Mucosa of gallbladder (tissue), 1 donor: ENCODE measurements around the gene PBX1. TPM values are rescaled to one million over a fixed set of nuclear protein-coding genes. Genes with fewer than 3 reads are reported as not detected.
"Not testable (repeated sequence)": the region's sequence is repeated elsewhere in the genome, so short reads cannot be mapped to it uniquely, and the experiment has no call there.

Source experiments
- DNase-seq: peaks from one replicate; pipeline ENCODE4 v3.0.0-alpha.2; 2020; ENCODE audit warnings: low spot score
- total RNA-seq: library from RNA; stranded (reverse); gene quantifications from one replicate; pipeline ENCODE4 v1.2.1, GENCODE V29; 2021
- donor health status: DM: no; HTN: no; CAD: no.

The PBX1 gene
- total RNA-seq, 1 donor from 2014 or later = 175 TPM

DNA sequence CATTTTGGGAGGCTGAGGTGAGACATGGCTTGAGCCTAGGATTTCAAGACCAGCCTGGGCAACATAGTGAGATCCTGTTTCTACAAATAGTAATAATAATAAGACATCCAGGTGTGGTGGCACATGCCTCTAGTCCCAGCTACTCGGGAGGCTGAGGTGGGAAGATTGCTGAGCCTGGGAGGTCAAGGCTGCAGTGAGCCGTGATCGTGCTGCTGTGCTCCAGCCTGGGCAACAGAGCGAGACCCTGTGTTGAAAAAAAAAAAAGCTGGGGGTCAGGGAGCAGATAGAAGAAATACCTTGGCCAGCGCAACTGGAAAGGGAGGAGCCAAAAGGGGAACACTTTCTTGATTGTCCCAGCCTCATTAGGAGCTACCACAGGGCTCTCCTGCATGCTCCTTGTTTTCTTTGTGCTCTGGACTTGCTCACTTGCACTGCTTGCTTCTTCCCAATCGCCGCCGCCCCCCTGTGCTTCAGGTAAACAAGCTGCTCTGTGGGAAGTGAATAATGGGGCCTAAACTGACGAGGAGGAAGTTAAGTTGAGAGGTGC, 31.1 kb downstream of the PBX1 start:
- DNase-seq = no peak

DNA sequence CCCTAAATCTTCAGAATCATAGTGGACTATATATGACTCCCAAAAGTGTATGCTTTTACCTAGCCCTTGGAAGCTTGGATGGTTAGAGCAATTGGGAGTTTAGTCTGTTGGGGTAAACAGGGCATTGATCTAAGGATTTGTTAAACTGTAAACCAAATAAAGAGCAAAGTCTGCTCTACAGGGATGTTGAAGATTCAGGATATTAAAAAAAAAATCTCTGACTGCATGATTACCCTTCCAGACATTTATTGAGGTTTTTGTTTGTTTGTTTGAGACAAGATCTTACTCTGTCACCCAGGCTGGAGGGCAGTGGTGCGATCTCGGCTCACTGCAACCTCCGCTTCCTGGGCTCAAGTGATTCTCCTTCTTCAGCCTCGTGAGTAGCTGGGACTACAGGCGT, 31.6 kb downstream of the PBX1 start:
- DNase-seq = no peak

DNA sequence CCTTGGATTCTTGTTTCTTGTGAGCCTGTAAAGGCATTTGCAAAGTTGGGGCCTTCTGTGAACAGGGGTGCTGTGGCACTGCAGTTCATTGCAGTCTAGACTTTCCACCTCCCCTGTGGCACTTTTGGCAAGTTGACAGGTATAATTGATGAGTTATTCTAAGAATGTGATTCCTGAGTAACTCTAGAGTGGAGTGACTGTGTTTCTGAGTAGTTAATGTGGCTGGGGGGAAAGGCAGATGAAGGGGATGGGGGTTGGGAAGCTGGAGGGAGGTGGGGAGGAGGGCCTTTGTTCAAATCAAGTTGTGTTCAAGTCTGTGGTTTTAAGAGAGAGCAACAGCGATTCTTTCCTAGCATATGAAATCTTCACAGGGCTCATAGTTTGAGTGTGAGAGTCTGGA, 32.9 kb downstream of the PBX1 start:
- no peak for DNase-seq

DNA sequence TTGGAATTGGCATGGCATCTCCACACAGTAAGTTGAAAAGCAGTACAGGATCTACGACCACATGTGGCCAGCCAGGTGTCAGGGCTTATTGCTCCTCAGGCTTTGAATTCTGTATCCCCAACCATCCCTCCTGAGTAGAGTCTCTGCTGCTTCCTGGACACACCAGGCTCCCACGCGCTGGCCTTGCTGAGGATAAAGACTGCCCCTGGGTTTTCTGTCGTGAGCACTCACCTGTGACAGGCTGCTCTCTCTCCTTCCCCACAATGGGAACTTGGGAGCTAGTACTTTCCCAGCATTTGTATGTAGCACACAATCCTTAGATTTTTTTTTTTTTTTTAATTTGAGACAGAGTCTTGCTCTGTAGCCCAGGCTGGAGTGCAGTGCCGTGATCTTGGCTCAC, 33.6 kb downstream of the PBX1 start:
- no peak for DNase-seq

DNA sequence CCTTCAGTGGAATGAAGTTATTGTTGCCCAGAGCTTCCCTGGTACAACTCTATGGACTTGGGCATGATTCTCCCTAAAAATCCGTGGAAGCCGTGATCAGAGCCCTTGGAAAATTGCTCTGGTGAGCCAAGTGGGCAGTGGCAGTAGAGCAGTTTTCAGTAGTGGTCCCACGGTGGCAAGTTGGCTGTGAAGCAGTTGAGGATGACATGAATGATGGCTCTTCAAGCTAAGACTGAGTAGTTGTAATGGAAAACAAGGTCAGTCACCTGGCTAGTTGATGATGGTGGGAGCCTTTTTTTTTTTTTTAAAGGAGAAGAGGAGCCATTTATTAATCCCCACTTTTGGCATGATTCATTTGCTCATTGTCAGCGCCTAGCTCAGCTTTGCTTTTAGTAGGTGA, 36.2 kb downstream of the PBX1 start:
- DNase-seq = no peak

DNA sequence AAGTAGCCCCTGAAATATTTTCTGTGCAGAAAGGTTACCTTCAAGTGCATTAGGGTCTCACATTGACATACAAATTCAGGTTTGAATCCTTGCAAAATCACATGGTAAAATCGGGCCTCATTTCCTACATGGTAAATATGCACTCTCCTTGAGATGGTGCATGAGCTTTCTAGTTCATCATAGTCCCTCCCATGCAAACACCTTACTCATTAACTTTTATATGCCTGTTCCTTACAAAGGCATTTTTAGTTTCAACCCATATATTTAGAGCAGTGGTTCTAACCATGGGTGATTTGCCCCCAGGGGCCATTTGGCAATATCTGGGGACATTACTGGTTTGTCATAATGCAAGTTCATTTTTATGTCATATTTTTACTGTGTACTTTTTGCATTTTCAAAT, 37.2 kb downstream of the PBX1 start:
- DNase-seq = no peak

DNA sequence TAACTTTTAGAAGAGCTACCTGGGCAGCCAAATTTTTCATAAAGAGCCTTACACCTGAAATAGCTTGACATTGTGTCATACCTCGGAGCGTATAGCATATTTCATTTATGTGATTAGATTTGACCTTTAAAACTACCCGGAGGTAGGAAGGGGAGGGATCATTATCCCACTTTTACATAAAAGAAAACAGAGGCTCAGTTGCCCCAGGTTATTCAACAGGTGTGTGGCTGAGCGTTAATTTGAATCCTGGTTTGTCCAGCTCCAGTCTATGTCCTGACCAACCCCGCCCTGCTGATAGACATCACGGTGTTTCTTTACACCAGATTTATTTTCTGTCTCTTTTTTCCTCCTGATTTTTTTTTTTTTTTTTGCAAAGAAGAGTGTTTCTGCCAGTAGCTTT, 39.7 kb downstream of the PBX1 start:
- DNase-seq = no peak

DNA sequence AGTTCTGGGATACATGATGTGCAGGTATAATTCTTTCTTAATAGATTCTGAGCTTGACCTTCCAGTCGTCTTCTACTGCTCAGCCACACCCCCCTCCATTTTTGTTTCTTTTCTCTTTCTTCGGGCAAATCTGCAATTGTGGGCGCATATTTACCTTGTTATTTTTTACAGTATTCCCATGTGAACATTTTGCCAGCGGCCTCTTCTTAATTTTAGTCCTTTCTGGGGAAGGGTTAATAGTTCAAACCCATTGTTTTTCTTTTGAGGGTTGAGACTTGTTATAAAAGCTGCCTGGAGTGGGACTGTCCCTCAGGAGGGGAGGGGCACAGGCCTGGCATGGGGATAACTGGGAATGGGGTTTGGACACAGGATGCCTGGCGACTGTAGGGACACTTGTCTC, 40.3 kb downstream of the PBX1 start:
- no peak for DNase-seq

DNA sequence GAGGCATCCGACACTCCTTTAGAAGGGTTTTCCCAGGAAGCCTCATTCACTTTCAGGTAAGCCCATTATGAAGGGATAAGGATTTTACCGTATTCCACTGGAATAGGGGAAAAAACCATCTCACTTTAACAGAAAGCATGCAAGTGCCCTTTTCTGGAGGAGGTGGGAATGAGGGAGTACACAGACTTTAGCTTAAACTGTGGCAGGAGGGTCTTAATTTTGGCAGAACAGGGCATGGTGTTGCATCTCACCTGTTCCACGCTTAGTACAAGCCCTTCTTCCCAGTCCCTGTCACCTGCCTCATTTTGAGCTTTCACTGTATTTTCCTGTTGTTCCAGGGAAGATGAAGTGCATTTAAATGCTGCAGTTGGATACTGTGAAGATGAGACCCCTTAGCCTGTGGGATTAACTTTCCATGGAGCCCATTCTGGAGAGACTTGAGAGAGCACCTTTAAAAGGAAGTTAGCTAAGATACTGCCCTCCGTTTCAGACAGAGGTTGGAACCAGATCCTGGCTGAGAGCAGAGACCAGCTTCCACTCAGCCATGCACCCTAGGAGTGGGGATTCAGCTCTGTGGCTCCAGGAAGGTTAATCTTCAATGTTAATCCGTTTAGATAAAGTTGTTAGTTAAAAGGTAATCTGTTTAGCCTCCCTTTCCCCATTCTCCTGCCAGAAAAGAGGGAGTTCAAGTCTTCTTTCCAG, 42.6 kb downstream of the PBX1 start:
- DNase-seq = no peak

DNA sequence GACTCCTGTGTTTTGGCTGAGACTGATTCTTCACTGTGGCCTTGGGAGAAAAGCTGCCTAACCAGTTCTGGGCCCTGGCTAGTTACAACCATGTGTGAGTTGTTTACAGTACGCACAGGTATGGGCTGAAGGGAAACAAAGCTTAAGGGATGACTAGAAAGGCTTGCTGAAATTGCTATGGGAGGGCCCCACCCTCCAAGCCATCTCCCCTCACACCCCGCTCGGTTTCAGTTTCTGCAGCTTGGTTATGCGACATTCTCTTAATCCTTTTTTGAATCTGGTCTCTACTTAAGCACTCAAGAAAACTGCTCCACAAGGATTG, 43.1 kb downstream of the PBX1 start:
- DNase-seq = peak; percentile 84

DNA sequence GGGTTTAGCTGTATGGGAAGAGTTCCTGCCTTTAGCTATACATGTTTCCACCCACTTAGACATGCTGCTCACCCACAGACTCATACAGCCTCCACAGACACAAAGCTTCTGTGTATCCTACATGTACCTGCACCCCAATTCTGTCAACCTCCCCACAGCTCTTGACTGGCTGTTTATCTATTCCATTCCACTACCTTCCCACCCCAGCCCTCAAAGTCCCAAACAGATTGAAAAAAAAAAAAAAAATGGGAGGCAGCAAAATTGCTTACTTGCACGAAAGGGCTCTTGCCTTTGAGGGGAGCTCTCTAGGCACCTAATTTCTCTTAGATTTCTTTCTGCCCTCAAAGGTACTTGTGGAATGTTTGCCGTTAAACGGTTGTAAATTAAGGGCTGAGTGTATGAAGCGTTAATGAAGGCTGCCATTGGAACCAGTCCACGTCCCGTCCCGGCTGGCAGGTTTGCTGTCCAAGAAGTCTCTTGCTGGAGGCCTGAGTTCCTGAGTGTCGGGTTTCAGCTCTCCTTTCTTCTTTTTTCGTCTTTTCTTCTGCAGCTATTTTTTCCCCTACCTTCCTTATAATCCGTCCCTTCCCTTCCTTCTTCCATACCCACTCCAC, 43.6 kb downstream of the PBX1 start:
- DNase-seq = peak; percentile 49

DNA sequence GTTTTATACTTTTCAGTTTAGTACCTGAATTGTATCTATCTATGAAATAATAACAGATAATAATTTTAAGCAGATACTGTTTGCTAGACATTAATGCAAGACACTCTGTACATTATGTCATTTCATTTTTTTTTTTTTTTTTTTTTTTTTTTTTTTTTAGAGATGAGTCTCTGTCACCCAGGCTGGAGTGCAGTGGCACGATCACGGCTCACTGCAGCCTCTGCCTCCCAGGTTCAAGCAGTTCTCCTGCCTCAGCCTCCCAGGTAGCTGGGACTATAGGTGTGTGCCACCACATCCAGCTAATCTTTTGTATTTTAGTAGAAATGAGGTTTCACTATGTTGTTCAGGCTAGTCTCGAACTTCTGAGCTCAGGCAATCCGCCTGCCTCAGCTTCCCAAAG, 44.8 kb downstream of the PBX1 start:
- not testable (repeated sequence) for DNase-seq

DNA sequence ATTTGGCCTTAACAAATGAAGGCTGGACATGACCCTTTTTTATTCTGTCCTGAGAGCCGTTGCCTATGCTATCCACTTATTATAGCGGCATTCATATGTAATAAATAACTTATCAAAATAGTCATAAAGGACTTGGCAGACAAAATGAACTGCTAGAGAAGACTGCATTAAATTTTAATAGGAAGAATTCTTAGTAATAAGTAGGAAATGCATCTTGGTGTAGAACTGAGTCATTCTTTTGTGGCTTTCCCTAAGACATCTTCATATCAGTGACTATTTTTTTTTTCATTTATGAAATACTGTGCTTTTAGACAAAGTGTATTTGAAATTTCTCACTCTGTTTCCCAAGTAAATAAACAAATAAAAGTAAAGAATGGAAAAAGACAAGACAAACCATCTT, 45.6 kb downstream of the PBX1 start:
- no peak for DNase-seq

DNA sequence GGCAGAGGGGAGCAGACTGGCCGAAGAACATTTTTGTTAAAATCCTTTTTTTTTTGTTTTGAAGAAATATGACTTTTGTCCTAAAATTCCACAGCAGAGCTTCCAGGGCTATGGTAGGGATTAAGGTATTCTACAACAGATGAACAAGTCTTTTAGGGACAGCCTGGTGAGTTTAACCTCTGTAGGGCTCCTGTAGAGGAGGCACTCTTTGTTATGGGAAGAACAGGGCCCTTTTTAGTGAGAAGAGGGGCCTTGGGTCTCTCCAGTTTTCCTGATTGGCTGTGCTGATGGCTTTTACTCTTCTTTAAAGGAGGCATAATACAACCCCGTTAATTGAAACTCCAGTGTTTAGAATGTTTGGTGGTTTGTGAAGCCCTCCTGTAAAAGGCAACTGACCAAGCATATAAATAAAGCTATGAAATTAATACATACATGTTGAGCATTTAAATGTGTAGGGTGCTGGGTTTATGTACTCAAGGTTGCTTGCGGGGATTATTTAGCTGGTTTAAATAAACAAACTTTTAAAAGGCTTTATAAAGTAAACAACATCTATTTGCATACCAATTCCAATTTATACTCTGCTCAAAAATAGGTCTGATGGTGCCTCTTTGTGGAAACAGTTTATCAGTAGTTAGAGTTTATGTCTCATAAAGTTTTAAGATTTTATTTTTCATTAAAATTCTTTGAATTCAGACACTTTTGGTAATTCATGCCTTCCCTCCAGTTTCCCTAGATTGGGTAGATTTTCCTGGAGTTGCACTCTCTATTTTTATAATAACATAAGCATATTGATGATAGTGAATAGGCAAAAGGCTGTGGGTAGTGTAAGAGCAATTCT, 46.5 kb downstream of the PBX1 start:
- no peak for DNase-seq

DNA sequence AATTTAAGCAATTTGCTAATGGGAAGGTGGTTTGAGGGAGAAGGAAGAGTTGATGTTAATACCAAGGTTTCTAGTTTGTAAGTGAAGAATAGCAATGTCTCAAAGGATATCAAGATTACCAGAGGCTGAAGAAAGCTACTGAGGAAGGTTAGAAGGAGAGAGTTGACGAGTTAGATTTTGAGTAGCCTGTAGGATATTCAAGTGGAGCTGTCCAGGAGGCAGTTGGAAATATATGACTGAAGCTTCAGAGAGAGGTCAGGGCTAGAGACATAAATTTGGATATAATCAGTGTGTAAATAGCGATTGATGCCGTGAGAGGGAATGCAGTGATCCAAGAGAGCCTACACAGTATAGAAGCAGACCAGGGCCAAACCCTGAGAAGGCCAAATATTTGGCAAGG, 48.4 kb downstream of the PBX1 start:
- no peak for DNase-seq

DNA sequence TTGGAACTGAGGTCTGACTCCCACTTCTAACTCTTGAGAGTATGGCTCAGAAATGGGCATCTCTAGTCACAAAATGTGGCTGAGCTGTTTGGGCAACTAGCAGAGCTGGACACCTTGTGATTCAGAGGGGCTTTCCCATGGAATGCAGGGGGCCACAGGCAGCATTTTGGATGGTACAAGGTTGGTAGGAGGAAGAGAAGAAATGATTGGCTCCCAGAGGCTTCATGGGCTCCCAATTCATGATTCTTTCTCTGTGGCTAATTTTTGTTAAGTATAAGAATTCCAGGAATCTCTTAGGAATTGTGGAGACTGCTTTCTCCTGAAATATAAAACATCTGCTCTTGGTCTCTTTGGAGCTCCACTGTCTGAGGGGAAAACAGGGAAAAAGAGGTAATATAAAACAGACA, 49.7 kb downstream of the PBX1 start:
- no peak for DNase-seq

DNA sequence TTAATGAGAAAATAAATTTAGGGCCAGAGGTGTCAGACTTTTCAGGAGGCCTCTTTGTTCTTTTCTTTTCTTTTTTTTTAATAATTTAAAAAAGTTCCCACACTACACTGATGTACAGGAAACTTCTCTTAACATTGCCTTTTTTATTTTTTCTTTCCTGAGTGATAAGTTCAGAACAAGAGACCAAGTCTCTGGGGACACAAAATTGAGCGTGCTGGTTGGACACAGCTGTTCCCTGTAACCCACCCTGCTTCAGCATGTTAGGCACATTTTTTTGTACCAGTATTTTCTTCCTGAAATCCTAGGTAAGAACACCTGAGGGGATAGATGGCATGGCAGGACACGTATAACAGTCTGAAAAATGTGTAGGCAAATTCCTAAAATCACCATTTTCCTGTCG, 50.1 kb downstream of the PBX1 start:
- no peak for DNase-seq

DNA sequence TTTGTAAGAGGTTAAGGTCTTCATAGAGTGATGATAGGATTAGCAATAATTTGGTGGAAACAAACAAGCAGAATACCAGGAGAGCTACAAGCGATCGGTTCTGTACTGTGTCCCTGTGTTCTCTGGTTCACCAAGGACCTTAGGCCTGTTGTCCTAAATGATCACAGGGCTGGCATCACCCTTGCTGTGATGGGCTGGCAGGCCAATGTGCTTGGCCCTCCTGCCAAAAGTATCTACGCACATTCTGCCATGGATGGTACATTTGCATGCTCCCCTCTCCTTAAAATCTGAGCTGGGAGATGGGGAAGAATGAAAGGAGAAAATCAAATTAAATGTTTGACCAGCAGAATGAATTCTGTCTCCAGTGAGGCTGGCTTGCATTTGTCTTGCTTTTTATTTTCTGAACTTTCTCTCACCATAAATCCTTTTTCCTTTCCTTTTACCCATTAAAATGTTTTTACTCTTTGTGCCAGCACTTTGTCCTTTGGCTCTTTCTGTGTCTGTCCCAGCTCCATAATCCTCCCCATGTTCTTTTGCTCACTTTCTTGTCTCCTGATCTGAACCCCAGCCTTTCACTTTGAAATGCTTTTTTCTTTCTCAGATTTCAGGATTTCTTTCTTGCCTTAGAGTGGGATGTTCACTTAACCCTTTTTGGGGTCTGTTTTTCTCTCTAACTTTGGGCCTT, 51.7 kb downstream of the PBX1 start:
- no peak for DNase-seq

DNA sequence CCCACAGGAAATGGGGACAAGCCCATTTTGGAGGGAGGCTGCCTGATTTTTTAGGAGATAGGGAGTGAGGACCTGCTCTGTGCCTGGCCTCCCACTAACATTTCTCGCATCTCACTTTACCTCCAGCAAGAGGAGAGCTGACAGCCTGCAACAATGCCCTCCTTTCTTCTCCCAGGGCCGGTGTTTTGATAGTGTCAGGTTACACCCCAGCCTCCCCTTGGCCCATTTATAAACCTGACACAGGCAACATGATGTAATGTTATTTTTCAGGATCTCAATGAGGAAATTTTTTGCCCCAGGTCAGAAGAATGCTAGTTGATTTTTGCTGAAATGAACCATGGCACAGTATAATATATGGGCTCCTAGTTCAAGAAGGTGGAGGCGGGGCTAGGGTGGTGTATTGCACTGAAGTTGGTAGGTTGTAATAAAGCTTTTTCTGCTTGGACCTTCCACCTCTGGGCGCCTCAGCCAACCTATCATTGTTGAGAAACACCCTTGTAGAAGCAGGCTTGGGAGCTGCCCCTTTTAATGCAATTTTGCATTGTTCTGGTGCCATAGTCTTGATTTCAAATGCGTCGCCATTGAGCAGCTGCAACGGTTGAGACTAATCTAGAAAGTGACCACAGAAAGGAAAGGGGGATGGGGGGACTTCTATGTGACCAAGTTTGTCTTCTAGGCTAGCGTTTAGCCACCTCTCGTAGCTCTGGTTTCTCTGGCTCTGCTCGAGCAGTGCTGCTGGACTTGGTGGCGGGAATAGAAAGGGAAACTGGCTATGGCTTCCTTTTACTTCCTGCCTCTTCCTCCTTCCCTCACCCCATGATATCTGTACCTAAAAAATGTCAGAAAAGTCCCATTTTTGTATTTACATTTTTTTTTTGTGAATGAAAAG, 53.0 kb downstream of the PBX1 start:
- DNase-seq = peak; percentile 67

DNA sequence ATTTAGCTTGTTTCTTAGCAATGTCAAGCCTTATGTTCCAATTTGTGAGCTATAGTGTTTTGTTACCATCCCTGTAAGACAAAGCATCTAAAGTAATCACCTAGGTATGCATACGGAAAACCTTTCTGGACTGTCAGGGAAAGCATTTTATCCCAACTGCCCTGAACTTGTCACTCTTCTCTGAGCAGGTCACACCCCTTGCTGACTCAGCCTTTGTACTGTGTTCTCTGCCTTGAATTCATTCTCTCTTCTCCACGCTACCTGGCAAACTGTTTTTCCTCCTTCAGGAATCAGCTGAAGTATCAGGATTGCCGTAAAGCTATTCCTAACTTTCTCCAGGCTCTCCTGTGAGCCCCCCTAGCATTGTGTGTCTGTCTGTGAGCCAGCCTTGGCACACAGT, 54.2 kb downstream of the PBX1 start:
- peak; percentile 67 for DNase-seq

DNA sequence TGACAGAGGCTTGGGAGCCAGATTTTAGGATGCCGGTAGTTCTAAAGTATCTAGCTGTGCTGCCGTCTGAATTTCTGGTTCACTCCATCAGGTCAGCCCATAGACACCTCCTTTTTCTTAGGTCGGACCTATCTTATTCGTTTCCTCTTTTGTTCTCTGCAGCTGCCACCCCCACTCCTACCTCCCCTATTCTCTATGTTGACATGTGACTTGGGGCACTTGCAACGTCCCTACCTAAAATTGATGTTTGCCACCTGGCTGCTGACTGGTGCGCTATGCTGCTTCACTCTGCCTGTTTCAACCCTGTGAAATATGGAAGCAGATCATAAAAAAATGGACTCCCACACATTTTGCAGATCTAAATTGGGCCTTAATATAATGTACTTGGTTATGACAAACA, 55.3 kb downstream of the PBX1 start:
- DNase-seq = no peak
